CD4-positive, alpha-beta T cell treated with Interleukin-4 for 1 hour (primary cell): ENCODE results near the gene SIGLEC10.
A peak's percentile ranks its signal among the peaks of the same experiment; 100 is the strongest.
"Not testable (repeated sequence)": the region's sequence is repeated elsewhere in the genome, so short reads cannot be mapped to it uniquely, and the experiment has no call there.

Experiments
- DNase-seq, 2 donors: peaks; one replicate each; pipeline ENCODE4 v3.0.0-alpha.2; 2020 to 2022

SIGLEC10 gene

DNA sequence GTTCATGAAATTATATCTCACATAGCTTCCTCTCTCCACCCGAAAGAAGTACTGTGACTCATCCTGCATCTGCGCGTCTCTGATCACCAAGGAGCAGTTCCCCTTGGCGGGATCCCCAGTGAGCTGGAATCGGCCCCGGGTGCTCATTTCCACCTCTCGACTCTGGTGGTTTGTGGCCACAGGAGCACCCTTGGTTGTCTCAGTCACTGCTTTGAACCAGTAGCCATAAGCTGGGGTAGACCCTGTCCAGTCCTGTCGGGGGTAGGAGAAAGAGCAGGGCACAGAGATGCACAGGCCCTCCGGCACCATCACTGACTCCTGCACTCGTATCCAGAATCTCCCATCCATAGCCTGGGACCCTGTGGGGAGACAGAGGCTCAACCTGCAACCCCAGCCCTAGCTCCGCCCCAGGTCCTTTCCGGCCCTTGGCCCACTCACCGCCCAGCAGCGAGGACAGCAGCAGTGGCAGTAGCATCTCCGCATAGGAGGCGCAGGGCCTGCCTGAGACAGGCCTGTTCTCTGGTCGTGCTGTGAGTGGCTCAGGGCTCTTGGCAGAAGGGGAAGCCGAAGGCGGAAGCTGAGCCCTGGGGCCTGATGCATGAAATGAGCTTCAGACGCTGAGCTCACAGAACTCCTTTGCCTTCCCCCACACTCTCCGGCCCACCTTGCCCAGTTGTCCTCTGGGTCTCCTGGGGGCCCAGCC is at the start of gene SIGLEC10:
TSS of gene SIGLEC10 (minus strand) at position 536 of the 703 bp plus-strand sequence. CDS start at position 475, 61 bp downstream.
- peak in 1 of 2 donors; percentile 74 for DNase-seq

- no peak for DNase-seq
Observed at GRCh38 chr19:51466723-51467122, 49.3 kb upstream of the SIGLEC10 start.

DNA sequence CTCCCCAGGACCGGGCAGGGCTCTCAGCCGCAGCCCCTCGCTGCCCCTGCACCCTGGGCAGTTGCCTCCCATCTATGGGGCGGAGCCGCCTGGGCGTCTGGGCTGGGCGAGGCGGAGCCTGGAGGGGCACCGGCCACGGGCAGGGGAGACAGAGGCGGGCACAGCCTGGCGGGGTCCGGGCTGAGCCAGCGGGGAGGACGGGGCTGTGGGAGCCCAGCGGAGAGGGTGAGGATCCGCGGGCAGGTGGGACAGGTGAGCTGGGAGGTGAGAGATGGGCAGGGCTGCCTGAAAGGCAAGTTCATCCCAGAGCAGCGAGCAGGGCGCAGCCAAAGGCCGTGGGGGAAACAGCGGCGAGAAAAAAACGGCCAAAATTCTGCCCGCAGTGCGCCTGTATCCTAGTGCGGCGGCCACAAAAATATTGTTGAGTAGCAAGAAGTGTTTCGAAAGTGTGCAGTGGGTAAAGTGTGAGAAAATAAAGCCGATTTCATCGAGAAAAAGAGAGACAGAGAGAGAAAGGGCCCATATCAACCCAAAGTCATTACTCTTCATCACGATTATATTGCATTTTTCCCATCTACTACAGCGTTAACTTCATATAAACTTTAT is 46.6 kb upstream of the SIGLEC10 start:
- not testable (repeated sequence) for DNase-seq

DNA sequence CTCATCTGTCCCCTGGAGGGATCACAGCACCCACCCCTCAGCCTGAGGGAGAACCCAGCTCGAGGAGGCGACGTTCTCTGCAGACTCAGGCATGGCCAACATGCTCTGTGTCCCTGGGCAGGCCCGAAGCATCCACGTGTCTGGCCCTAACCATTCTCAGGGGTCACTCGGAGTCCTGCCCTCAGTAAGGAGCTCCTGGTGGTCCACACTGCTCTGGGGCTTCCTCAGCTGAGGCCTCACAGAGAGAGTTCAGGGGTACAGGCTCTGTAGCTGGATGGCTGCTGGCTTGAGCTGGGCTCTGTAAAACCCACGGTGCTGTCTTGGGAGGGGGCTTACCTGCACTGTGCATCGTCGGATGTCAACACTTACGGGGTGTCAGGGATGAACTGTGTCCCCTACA is 45.2 kb upstream of the SIGLEC10 start:
- no peak for DNase-seq

DNA sequence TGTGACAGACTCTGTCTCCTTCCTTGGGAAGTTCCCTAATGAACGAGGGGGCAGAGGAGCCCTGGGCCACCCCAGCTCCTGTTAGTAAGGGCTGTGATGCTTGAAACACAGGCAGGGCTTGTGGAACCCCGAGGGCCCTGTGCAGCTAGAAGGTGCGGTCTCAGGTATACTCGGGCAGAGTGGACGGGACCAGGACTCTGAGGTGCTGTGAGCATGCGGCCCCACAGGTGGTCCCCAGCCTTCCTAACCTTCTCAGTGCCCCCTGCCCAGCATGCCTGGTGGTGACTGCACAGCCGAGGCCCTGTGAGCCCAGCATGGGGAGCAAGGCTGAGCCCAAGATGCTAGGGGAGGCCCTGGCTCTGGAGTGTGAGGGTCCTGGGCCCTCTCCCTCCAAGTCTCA is 44.8 kb upstream of the SIGLEC10 start:
- DNase-seq, result no peak

- DNase-seq, result peak in 1 of 2 donors; percentile 17
Observed at GRCh38 chr19:51461723-51462161, 44.3 kb upstream of the SIGLEC10 start.

- DNase-seq, result no peak
Observed at GRCh38 chr19:51460164-51460992, 42.9 kb upstream of the SIGLEC10 start.

DNA sequence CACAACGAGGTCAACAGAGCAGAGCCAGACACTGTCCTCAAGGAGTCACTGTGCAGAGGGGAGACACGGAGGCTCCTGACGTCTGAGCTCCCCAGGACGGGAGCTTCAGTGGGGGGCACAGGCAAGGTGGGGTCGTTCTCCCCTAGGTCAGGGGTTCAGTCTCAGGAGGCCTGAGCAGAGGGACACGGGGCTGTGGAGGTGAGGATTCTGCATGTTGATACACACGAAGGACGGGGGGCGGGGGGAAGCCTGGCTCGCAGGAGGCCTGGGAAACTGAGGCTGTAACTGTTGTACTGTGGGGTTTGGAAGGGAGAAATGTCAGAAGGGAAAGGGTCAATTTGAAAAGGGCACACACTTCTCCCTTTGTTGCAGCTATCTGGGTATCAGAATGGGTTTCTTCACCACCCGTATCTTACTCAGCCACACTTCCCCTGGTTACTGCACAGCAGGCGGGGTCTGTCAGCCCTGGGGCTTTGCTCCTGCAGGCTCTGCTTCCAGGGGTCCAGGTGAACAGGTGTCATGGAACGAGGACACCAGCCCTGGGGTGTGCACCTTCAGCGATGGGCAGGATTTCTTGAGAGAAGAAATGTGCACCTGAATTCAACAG is 41.6 kb upstream of the SIGLEC10 start:
- no peak for DNase-seq

DNA sequence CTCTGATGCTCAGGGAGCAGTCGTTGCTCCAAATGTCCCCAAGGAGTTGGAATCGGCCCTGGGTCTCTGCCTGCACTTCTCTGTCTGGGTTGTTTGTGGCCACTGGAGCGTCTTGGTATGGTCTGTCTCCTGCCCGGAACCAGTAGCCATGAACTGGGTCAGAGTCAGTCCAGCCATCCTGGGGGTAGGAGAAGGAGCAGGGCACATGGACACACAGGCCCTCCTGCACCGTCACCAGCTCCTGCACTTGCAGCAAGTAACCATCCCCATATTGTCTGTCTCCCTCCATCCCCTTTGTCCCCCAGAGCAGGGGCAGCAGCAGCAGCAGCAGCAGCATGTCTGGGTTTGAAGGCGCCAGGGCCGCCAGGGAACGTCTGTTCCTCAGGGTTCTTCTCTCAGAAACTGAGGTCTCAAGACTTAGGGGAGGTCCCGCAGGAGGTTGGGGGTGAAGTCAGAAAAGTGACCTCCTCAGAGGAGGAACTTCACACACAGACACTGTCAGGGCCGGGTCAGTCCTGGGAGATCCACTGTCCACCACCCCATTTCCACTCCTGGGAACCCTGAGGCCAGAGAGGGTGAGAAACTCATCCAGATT is 40.7 kb upstream of the SIGLEC10 start, which contains the start of gene SIGLEC8:
TSS of gene SIGLEC8 (minus strand) at position 404 of the 595 bp plus-strand sequence. CDS start at position 337, 67 bp downstream.
- no peak for DNase-seq

DNA sequence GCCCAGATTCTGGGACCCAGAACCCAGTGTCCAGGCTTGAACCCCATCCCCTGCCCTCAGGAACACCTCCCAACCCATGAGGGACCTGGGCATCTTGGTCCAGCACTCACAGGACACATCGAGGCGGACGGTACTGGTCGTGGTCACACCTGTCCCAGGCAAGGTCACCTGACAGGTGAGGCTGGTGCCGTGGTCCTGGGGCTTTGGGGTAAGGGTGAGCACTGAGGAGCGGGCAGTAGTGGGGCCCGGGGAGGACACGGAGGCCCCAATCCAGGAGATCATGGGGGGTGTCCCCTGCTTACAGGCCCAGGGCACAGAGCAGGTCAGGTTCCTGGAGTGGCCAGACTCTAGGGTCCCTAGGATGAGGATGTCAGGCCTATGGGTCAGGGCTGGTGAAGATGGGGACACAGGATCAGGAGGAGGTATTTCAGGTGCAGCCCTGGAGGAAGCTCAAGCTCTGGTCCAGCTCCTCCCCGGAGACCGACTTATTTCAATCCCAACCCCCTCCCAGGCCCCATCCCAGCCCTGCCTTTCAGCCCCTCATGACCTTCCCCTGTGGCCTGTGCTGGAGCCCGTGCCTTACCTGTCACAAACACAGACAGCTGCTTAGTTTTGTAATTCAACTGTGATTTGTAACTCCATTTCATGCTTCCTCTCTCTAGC is 40.0 kb upstream of the SIGLEC10 start:
- DNase-seq, result no peak

GRCh38 chr19:51456541-51457290 is 39.3 kb upstream of the SIGLEC10 start:
- DNase-seq, result no peak

DNA sequence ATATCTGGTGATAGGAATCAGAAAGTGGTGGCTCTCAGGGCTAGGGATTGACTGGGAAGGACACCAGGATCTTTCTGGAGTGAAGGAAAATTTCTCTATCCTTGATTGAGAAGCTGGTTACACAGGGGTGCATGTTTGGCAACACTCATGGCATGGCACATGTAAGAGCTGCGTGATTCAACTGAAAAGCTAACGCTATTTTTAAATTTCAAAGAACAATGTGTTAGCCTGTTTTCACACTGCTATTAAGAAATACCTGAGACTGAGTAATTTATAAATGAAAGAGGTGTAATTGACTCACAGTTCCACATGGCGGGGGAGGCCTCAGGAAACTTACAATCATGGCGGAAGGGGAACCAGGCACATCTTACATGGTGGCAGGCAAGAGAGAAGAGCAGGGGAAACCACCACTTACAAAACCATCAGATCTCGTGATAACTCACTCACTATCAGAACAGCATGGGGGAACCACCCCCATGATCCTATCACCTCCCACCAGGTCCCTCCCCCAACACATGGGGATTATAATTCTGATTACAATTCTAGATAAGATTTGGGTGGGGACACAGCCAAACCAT is 33.4 kb upstream of the SIGLEC10 start:
- no peak for DNase-seq

DNA sequence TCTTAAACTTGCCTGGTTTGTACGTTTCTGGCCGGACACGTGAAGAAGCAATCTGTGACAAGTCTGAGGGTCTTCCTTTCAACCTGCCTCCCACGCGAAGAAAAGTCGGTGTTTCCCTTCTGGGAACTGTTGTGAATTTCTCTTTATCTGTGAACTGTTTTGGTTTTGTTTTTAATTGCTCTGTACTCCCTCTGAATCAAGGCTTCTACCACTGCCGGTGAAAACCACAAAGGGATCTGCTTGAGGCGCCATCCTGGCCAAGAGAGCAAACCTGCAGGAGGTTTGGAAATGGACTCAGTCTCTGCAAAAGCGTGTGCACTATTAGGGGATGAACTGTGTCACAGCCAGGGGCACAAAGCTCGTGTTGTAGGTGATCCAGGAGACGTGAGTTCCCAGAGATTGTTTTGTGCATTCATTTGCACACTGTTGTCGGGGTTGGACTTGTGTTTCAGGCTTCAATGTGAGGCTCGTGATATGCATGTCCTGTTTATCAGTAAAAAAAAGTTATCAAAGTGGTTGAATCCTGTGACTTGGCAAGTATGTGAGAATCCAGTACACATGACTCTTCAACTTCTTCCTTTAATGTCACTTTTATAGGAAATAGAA is 31.1 kb upstream of the SIGLEC10 start:
- DNase-seq, result no peak

DNA sequence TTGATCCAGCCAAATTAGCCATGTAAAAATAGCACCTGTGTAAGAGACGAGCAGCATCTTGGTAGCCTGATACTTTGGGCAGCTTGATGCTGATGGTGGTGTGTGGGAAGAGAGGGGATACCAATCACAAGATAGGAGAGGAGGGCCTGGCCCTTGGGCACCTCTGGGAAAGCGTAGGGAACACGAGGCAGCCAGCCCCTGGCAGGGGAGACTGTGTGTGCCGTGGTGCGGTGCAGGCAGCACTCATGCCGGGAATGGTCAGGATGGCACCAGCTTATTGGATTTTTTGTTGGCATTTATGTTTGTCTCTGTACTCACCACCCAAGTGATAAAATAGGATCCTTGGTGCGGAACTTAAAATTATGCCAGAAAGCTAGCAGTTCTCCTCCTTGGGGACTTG is 30.6 kb upstream of the SIGLEC10 start:
- DNase-seq, result no peak

GRCh38 chr19:51447510-51447909 is 30.1 kb upstream of the SIGLEC10 start:
- DNase-seq, result not testable (repeated sequence)

GRCh38 chr19:51441410-51442390 is 24.3 kb upstream of the SIGLEC10 start:
- peak; percentile 87 to 90 for DNase-seq

GRCh38 chr19:51440846-51441409 is 23.5 kb upstream of the SIGLEC10 start:
- DNase-seq, result peak; percentile 39 to 43

GRCh38 chr19:51440052-51440451 is 22.6 kb upstream of the SIGLEC10 start:
- no peak for DNase-seq

DNA sequence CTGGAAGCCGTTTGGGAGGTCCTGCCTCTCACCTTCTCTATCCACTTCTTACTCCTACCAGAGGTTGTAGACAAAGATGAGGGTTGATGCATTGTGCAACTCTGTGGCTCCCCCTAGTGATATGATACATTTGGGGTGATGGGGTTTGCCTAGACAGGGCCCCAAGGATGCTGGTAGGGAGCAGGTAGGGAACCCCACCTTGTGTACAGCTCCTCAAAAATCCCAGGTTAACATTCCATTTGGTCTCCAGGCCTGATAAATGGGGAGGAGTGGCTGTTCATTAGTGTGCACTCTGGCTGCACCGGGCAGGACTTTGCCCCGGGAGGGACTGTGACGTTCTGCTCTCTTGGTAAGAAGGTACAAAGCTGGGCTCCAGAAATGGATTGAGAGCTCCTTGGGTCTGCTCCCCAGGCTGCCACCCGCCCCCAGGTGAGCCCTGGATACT is 21.6 kb upstream of the SIGLEC10 start:
- peak; percentile 53 to 65 for DNase-seq
